Kidney epithelial cell (primary cell): Measurements from ENCODE around the gene CTIF. TPM values are rescaled to one million over a fixed set of nuclear protein-coding genes. Genes with fewer than 3 reads are reported as not detected.

Experiments used
- DNase-seq: peaks from one replicate; pipeline ENCODE4 v3.0.0-alpha.2; 2010; ENCODE audit warnings: low read depth
- H3K27me3 ChIP-seq: 2 replicates; pipeline ENCODE4 v1.6.0; 2011; ENCODE audit warnings: low read length; ENCODE audit not compliant: control insufficient read depth, insufficient read depth
- H3K36me3 ChIP-seq: 2 replicates; pipeline ENCODE4 v1.5.1; 2011; ENCODE audit warnings: low read length; ENCODE audit not compliant: control insufficient read depth, insufficient read depth
- H3K4me3 ChIP-seq: 2 replicates; pipeline ENCODE4 v1.5.1; 2011; ENCODE audit warnings: low read depth, mild to moderate bottlenecking, control low read depth, low read length
- CTCF ChIP-seq: IDR thresholded peaks from 2 replicates; pipeline ENCODE4 v1.5.1; 2011; ENCODE audit warnings: mild to moderate bottlenecking, moderate library complexity, low read length, control low read depth, inconsistent platforms; ENCODE audit not compliant: insufficient read depth, poor library complexity, severe bottlenecking
- total RNA-seq: library from RNA; depleted of rRNA; stranded (reverse); fragments of >200 nt; gene quantifications from 2 replicates; pipeline ENCODE4 v1.2.3, GENCODE V29; 2015

Gene CTIF
- total RNA-seq, 1 donor from 2014 or later: 24.3 TPM

GRCh38 chr18:48783616-48784520 lies 245.0 kb downstream of the CTIF start:
- Histone ChIP-seq H3K36me3 (no peaks in the 10 kb centered on the region), H3K4me3 (no peak overlapping the region), H3K27me3 (no peaks in the 10 kb centered on the region)
- DNase-seq: no peak
- no peak for TF ChIP-seq CTCF

GRCh38 chr18:48784656-48785055 lies 245.8 kb downstream of the CTIF start:
- H3K27me3 ChIP-seq: no peaks in the 10 kb centered on the region
- TF ChIP-seq CTCF: no peak
- no peak overlapping the region for H3K4me3 ChIP-seq
- DNase-seq: no peak
- H3K36me3 ChIP-seq: no peaks in the 10 kb centered on the region

- no peaks in the 10 kb centered on the region for H3K36me3 ChIP-seq
- no peak overlapping the region for H3K4me3 ChIP-seq
- TF ChIP-seq CTCF: no peak
- H3K27me3 ChIP-seq: no peaks in the 10 kb centered on the region
- DNase-seq: no peak
Measured at GRCh38 chr18:48785091-48785614, 246.3 kb downstream of the CTIF start.

GRCh38 chr18:48785736-48786454 lies 247.1 kb downstream of the CTIF start:
- no peak for TF ChIP-seq CTCF
- H3K27me3 ChIP-seq: no peaks in the 10 kb centered on the region
- no peak overlapping the region for H3K4me3 ChIP-seq
- no peak for DNase-seq
- no peaks in the 10 kb centered on the region for H3K36me3 ChIP-seq

GRCh38 chr18:48786455-48787202 lies 247.8 kb downstream of the CTIF start:
- H3K27me3 ChIP-seq: no peaks in the 10 kb centered on the region
- no peak for TF ChIP-seq CTCF
- no peaks in the 10 kb centered on the region for H3K36me3 ChIP-seq

More at GRCh38 chr18:48786455-48787202, 247.8 kb downstream of the CTIF start:
- no peak overlapping the region for H3K4me3 ChIP-seq
- DNase-seq: no peak
